Medulla oblongata (tissue), 1 donor: ENCODE data around the gene KCNMB2.
"Not testable (repeated sequence)": the region's sequence is repeated elsewhere in the genome, so short reads cannot be mapped to it uniquely, and the experiment has no call there.

Experiments
- DNase-seq: peaks from one replicate; pipeline ENCODE4 v3.0.0-alpha.2; 2015; ENCODE audit errors: extremely low spot score

The KCNMB2 gene

GRCh38 chr3:178859900-178860436 is 323.7 kb downstream of the KCNMB2 start:
- DNase-seq: not testable (repeated sequence)

GRCh38 chr3:178868681-178869080 is 332.4 kb downstream of the KCNMB2 start:
- DNase-seq: no peak

- no peak for DNase-seq
Observed at GRCh38 chr3:178870085-178870484, 333.8 kb downstream of the KCNMB2 start.

GRCh38 chr3:178875157-178875556 is 338.9 kb downstream of the KCNMB2 start:
- no peak for DNase-seq

- no peak for DNase-seq
Observed at GRCh38 chr3:178875836-178876235, 339.6 kb downstream of the KCNMB2 start.

- no peak for DNase-seq
Observed at GRCh38 chr3:178880274-178880673, 344.0 kb downstream of the KCNMB2 start.
